Embryonic facial prominence (tissue), 1 donor: ENCODE results near the gene KCNJ4.
"Not testable (repeated sequence)": the region's sequence is repeated elsewhere in the genome, so short reads cannot be mapped to it uniquely, and the experiment has no call there.

Source experiments
- DNase-seq: peaks from one replicate; pipeline ENCODE4 v3.0.0-alpha.2; 2016; ENCODE audit errors: extremely low spot score

KCNJ4 gene

DNA sequence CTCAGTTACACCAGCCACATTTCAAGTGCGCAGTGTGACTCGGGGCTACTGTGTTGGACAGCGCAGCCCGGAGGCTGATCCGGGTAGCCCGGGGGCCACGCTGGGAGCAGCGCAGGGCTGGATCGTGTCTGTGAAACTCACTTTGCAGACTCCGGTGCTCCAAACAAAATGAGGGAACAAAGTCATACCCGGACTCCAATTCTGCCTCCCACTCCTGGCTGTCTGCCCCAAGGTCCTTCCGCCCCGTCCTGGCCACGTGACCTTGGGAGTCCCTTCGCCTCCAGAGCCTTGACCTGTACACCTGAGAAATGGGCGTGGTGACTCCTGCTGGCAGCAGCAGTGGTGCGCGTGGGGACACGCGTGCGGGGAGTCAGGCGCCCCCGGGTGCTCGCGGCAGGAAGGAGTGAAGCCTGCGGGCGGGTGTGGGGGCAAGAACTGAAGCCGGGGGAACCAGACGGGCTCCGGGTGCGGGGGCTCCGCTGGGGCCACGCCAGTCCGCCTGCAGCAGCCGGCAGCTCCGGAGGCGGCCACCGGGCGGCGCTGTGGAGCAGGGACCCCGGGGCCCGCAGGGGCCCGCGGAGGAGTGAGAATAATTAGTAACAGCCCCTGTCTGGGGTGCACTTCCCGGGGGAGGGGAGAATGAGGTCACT, 42.4 kb downstream of the KCNJ4 start:
- DNase-seq = no peak

DNA sequence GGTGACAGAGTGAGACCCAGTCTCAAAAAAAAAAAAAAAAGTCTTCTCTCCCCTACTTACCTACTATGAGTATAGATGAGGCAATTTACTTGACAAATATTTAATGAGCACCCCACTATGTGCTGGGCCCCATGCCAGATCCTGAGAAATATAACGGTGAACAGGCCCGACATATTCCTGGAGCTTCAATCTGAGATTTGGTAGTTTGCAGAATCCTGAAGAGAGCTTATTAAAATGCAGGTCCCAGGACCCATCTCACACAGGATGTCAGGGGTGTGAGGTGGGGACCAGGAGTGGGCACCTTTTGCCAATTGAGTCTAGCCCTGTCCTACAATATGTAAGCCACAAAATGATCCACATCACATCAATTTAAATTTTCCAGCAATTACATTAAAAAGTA, 44.0 kb downstream of the KCNJ4 start:
- DNase-seq = no peak

DNA sequence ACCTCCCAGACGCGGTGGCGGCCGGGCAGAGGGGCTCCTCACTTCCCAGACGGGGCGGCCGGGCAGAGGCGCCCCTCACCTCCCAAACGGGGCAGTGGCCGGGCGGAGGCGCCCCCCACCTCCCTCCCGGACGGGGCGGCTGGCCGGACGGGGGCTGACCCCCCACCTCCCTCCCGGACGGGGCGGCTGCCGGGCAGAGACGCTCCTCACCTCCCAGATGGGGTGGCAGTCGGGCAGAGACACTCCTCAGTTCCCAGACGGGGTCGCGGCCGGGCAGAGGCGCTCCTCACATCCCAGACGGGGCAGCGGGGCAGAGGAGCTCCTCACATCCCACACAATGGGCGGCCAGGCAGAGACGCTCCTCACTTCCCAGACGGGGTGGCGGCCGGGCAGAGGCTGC, 45.1 kb downstream of the KCNJ4 start:
- DNase-seq = not testable (repeated sequence)

DNA sequence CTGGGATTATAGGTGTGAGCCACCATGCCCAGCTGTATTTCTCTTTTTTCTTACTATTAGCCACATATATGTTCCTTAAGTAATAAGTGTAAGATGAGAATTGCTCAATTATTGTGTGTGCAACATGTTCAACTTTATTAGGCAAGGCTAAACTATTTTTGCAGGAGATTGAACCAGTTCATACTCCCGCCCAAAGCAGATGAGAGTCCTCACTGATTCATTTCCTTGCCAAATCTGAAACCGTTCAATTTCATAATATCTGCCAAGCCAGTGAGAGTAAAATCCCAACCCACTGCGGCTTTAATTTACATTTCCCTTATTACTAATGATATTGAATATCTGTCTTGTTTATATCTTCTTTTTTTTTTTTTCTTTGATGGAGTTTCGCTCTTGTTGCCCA, 48.4 kb downstream of the KCNJ4 start:
- DNase-seq = no peak

DNA sequence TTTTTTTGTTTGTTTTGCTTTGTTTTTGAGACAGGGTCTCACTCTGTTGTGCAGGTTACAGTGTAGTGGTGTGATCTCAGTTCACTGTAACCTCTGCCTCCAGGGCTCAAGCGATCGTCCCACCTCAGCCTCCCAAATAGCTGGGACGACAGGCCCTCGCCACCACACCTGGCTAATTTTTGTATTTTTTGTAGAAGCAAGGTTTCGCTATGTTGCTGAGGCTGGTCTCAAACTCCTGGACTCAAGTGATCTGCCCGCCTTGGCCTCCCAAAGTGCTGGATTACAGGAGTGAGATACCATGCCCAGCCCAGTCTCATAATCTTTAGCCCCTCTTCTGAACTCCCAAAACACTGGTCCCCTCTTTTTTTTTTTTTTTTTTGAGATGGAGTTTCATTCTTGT, 50.6 kb downstream of the KCNJ4 start:
- no peak for DNase-seq

DNA sequence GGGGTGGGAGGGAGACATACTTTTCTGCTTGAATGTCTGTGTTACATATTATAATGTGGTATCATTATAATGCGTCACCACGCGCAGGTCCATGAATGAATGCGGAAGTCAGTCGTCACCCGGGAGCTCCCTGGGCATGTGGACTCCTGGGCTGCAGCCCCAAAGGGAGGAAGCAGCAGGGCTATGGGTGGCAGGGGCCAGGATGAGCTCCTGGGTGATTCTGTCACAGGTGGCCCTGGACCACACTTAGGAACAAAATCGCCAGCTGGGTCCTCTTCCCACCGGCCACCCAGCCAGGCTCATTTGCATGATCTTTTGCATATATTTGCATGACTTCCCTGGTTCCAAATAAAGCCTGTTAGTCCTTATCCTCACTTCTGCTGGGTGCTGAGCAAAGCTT, 51.2 kb downstream of the KCNJ4 start:
- DNase-seq = no peak

DNA sequence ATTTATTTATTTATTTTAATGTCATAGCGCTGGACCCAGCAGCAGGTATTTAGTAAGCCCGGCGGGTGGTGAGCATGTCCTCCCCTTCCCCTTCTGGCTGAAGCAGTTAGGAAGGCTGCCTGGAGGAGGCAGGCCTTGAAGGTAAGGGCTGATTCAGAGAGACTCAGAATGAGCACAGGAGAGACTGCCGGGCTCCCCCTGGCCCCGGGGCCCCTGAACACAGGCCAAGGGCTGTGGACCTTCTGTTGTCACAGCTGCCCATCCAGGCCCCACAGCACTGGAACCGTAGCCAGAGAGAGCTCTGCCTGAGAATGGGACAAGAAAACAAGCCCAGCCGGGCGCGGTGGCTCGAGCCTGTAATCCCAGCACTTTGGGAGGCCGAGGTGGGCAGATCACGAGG, 52.8 kb downstream of the KCNJ4 start:
- DNase-seq = no peak

DNA sequence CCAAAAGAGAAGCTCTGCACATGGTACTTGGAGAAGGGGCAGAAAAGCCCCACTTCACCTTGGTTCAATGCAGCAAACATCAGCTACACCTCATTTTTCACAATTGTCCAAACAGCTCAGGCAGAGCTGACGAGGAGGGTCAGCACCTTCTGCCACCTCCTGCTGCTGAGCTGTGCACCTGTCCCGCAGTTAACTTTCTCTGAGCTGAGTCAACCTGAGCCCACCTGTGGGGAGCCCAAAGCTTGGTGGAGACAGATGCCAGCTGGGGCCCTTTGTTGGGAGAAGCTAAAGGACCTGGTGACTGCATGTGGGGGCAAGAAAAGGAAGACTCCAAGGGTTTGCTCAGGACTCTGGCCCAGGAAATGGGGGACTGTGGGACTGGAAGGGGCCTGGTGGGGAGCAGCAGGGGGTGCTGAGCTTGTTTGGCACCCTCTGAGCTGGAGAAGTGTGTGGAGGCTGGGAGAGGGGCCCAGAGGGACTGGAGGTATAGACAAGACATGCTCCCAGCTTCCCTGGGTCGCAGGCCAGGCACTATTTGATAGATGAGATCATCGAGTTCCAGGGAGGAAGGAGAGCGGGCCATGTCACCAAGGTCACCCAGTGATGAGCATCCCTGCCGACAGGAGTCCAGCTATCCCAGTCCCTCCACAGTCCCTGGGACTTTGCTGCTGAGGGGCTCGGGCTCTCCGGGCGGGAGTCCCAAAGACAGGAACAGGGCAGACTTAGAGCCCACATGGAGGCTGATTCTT, 53.5 kb downstream of the KCNJ4 start:
- no peak for DNase-seq

DNA sequence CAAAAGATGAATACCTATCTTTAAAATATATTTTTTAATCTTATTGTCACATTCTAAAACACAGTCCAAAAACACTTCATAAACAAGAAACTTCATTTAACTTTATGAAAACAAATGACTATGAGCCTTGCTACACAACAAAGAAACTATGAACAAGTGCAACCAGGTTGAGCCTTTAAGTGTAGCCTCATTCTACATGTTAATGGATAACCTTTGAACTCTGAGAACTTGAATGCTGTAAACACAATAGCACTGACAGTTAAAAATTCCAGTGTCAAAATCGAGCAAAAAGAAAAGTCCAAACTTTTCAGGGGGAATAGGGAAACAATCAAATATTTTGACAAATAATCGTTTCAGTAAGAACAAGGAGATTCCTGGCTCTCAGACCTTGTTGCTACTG, 54.7 kb downstream of the KCNJ4 start:
- DNase-seq = not testable (repeated sequence)

DNA sequence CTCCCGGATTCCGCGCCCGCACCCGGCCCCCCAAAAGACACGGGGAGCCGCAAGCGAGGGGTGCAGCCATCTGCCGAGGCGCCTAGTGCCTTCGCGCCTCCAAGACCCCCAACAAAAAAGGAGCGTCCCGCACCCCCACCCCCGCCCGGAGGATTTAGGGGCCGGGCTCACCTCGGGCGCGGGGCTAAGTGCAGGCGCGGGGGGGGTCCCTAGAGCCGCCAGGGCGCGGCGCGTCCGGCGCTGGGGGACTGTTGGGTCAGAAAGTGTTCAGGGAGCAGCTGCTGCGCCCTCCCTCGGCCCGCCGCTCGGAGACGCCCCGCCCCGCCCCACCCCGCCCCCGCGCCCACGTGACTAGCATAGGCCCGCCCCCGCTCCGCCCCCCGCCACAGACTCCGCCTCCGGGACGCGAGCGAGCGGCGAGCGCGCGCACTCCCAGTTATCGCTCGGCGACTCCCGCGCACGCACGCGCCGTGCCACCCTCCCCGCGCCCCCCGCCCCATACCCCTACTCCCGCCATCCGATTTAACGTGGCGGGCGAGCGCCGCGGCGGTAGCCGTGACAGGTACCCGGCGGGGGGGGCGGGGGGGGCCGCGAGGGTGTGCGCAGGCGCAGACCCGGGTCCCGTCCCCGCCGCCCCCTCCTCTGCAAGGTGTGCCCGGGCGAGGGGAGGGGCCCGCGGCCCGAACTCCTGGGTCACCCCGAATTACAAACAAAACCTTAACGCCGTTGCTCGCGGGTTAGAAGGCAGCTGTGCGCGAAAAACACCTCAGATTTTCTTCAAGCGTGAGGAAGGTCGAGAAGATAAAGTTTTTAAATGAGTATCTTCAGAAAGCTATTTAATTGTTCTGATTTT, 56.2 kb downstream of the KCNJ4 start:
- DNase-seq = peak; percentile 60

DNA sequence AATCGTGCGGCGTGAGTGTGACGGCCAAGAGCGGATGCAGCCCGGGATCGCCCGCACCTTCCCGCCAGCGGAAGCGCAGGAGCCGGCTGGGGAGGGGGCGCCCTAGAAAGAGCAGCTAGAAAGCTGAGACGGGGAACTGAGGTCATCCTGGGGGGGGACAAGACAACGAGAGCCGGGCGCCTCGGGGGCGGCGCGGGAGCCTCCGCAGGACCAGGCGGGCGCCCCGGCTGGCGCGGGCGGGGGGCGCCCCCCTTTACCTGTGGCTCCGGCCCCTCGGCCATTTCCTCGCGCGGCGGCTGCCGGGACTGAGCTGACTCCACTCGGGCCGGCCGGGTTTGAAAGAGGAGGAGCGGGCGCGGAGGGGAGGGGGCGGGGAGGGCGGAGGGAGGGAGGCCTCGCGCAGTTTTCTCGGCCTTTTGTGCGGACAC, 56.8 kb downstream of the KCNJ4 start:
- not testable (repeated sequence) for DNase-seq

DNA sequence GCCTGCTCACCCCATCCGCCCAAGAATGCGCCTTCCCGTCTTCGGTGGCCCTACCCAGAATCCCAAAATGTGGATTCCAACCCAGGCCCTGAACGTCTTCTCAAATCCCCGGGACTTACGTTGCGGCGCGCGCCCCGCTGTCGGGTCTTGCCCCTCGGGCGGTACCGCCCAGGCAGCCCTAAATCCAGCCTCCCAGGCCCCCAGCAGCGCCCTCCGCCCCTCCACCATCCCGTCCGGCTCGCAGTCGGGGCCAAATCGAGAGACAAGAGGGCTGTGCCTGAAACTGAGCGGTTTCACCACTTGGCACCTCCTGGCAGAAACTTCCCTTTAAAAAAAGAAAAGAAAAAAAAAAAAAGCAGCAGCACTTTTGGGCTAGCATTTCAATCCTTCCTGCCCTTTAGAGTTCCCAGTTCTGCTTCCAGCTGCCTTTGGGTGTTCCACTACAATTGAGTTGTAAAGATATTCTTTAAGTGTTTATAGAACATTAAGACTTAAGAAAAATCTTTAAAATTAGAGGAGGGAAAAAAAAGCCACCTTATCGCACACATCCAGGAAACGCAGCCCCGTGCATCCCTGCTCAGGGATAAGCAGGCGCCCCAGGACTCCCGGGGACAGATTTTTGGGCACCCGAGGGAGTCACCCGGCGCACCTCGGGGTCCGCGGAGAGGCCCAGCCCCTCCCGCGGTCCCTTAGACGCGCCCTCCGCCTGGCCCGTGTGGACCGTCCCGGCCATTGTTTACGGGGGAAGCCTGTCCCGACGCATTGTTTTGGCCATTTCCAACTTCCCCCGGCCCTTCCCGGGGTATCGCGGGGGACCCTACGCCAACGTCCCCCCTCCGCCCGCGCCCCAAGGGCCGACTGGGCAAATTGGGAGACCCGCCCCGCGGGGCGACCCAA, 57.6 kb downstream of the KCNJ4 start:
- DNase-seq = no peak

DNA sequence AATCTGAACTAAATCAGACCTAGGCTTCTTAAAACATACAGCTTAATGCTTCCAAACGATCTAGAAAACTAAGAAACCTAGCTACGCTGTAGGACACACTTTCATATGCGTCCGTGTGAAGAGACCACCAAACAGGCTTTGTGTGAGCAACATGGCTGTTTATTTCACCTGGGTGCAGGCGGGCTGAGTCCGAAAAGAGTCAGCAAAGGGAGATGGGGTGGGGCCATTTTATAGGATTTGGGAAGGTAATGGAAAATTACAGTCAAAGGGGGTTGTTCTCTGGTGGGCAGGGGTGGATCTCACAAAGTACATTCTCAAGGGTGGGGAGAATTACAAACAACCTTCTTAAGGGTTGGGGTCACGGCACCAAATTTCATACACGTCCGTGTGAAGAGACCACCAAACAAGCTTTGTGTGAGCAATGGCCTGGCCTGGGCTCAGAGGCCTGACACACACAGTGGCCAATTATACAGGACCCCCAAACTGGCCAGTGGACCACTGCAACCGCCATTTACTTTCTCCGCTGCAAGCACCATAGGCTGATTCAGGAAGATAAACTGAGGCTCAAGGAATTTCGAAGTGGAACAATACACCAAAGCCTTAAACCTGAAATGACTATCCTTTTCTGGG, 58.4 kb downstream of the KCNJ4 start:
- not testable (repeated sequence) for DNase-seq

DNA sequence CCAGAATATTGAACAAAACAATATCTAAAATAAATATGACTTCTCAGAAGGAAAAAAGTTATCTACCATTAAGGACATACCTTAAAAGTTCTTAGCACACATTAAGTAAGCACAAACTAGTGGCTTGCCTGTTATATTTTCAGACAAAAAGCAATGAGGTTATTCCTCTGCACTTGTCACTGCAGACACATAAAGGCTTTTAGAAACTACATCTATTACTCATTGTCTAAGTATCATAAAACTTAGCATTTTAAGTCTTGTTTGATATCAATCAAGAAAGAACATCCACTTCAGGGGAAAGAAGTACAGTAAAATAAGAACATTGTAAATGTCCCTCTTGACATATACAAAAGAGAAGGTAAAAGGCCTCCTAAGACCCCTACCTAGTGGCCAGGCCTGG, 59.1 kb downstream of the KCNJ4 start:
- not testable (repeated sequence) for DNase-seq

DNA sequence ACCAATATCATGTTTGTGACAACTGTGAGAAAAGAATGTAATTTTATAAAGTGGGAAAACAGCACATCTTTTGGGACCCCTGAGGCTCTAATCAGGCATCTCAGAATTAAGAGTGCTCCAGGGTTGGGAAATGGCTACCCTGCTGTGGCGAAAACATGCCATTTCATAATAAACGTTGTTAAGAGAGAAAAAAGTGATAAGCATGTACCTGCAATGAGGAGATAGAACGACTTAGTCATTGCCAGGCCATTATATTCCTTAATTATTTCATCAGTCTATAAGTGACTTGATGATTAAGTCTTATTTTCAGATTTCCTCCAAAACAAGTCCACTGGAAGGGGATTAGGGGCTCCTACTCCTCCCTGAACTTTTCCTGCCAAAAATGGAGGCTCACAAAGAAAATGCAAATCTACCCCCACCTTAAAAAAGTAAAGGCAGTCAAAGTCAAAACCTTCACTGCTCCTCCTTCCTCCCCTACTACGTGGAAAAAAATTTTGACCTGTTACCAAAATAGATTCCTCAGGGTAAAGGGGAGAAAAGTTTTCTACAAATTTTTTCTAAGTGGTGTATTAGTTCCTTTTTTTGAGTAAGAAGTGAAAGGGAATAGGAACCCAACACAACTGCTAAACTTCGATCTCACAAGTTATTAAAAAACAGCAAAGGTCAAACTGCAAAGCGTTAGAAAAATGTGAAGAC, 59.9 kb downstream of the KCNJ4 start:
- not testable (repeated sequence) for DNase-seq

DNA sequence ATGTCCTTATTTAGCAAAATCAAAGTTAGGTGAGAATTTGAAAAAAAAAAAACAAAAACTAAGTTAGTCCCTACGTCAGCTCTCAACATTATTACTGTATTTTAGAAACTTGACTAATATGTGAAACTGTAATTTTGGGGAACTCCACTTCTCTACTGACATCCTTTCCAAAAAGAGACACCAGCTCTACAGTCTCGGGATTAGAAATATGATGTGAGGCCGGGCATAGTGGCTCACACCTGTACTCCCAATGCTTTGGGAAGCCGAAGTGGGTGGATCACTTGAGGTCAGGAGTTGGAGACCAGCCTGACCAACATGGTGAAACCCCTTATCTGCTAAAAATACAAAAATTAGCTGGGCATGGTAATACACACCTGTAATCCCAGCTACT, 65.6 kb downstream of the KCNJ4 start:
- not testable (repeated sequence) for DNase-seq

DNA sequence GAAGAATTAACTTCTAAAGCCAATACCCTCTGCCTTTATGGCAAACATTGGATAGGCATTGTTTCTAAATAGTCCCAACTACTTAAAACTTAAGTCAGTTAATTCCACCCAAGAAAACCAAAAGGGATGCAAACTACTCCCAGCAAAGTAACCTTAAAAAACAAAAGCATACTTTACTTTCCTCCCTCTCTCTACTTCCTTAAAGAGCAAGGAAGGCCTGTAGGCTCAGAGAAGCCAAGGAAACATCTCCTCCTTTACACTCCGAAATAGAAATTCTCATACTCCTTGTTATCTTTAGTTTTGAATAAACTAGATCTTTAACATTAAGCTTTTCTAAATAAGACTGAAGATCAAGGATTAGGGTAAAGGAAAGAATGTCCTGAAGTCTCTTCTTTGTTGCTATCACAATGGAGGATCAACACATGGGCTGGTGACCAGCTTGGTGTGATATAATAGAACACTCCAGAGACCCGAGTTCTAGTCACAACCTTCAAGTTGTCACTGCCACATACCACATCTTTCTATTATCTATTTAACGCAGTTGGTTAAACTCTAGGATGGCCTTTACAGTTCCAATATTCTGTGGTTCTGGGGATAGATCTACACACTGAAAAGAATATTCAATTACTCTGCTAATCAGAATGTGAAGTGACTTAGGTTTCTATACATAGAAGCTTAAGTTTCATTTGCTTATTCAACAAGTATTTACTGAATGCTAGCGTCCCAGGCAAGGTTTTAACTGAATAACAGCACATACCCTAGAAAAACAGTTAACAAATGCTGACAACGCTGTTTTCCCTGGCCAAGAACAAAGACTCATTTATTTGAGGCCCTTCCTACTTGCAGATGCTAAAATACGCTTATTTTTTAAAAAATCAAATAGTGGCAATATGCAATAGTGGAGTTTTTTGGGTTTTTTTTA, 66.2 kb downstream of the KCNJ4 start:
- DNase-seq = not testable (repeated sequence)

DNA sequence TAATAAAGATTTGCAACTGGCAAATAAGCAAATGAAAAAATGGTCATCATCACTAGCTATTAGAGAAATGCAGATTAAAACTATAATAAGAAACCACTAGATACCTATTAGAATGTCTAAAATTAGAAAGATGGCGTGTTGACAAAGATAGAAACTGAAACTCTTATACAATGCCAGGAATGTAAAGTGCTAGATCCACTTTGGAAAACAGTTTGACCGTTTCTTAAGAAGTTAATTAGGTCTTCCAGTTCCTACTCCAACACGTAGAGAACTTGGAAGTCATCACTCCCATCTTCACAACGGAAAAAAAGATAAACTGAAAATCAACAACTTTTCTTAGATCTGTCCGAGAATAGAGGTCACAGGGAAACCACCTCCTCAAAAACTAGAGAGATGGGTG, 68.1 kb downstream of the KCNJ4 start:
- DNase-seq = not testable (repeated sequence)

DNA sequence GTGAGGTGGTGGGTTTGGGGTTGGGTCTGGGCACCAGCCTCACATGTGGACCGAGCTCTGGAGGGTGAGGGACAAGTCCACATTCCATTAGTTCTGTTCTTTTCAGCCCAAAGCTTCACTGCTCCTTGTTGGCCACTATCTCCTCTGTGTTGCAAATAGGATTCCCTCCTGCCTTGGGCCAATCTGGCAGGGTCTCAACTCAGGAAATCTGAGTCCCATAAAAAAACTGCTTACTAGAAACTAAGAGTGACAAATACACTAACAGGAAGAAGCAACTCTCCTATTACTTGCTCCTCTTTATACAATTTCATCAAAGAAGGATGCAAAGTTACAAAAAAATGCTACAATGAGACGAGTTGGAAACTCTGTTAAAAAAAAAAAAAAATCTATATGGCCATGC, 71.6 kb downstream of the KCNJ4 start:
- DNase-seq = no peak
